ENCODE measurements around the gene ABCA2.

DNA sequence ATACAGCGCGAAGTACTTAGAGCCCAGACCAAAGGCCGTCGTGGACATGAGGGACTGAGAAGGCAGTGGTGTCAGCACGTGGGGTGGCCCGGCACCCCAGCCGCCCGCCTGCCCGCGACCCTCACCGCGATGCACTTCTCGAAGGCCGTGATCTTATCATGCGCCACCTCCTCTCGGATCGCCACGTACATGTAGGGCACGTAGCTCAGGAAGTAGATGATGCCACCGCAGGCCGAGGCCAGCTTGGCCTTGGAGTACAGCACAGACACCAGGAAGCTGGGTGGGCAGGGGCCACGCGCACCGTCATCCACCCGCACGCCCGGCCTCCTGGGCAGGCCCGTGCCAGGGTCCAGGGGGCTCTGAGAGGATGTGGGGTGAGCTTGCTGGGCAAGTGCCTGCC, 11.0 kb downstream of the ABCA2 start:
- no peak for TF ChIP-seq EZH2 (IDR thresholded peaks at IDR 0.05; ENCODE audit: low read length)
- TF ChIP-seq, protein P1, sequence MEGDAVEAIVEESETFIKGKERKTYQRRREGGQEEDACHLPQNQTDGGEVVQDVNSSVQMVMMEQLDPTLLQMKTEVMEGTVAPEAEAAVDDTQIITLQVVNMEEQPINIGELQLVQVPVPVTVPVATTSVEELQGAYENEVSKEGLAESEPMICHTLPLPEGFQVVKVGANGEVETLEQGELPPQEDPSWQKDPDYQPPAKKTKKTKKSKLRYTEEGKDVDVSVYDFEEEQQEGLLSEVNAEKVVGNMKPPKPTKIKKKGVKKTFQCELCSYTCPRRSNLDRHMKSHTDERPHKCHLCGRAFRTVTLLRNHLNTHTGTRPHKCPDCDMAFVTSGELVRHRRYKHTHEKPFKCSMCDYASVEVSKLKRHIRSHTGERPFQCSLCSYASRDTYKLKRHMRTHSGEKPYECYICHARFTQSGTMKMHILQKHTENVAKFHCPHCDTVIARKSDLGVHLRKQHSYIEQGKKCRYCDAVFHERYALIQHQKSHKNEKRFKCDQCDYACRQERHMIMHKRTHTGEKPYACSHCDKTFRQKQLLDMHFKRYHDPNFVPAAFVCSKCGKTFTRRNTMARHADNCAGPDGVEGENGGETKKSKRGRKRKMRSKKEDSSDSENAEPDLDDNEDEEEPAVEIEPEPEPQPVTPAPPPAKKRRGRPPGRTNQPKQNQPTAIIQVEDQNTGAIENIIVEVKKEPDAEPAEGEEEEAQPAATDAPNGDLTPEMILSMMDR (optimal IDR thresholded peaks at IDR 0.05 in 1 of 3, IDR thresholded peaks at IDR 0.05 in 1 of 3, conservative IDR thresholded peaks at IDR 0.05 in 1 of 3; ENCODE audit: extremely low read depth in 1 of 3, insufficient read depth in 2 of 3, low read length in 3 of 3): no peak

Data from keratinocyte (primary cell).